ENCODE measurements around the gene UBE2S. TPM values are rescaled to one million over a fixed set of nuclear protein-coding genes. Genes with fewer than 3 reads are reported as not detected.

Gene UBE2S
- total and polyA plus RNA-seq, 10 of the 15 experiments (the other 5 are each of a cell fraction or from before 2014, with no cell fraction given) = 2.3 to 640 (median 127) TPM

DNA sequence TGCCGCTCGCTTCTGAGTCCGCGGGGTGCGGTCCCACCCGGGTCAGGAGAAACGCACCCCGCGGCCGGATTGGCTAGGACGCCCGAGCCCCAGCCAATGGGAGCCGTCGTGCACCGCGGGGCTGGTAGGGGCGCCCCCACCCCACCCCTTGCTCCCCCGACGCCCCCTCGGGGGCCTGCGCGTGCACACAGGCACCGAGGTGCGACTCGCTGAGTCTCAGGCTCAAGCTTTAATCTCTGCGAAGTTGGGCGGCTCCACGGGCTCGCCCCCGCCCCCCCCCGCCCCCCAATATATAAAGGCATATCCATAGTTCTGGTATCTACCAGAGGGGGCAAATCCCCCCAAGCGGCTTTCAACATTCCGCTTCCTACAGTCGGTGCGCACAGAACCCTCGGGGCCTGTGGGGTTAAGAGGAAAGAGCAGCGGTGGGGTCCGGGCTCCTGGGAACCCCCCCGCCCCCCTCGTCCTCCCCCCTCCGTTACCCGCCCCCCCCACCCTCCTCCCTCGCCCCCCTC is 52.8 kb downstream of the UBE2S start, which contains the start of gene COX6B2:
COX6B2 (minus strand) TSS at position 22 of the 515 bp plus-strand sequence. CDS start 198 bp downstream, outside the sequence.
- Histone ChIP-seq H3K36me3 (ENCODE audit: control insufficient read depth in 2 of 2, insufficient read depth in 2 of 2, low read length in 1 of 2) (no peaks in the 10 kb centered on the region), H3K4me3 (no peak within 1 kb of the TSS), H3K9ac (ENCODE audit: control insufficient read depth, insufficient read depth, low read length) (no peak within 1 kb of the TSS), H3K9me3 (replicated peaks; ENCODE audit: control insufficient read depth, insufficient read depth, low read length) (no peaks in the 10 kb centered on the region), H3K27ac (ENCODE audit: control insufficient read depth, insufficient read depth) (no peak within 1 kb of the TSS), H3K79me2 (ENCODE audit: control insufficient read depth, insufficient read depth, low read length) (no peaks in the 10 kb centered on the region), H2AFZ (ENCODE audit: control insufficient read depth, low read depth, low read length) (peak within 1 kb of the TSS; percentile 29; the same call in 1 of the 2 replicates), H3K4me2 (ENCODE audit: control insufficient read depth, insufficient read depth) (peak within 1 kb of the TSS; percentile 68; the same call in 1 of the 2 replicates), H3K27me3 (replicated peaks in 1 of 2; ENCODE audit: control insufficient read depth in 2 of 2, insufficient read depth in 2 of 2, low read length in 1 of 2) (peaks cover 4 to 13% of the 10 kb centered on the region in 2 experiments; a peak in 3 of 4 replicates), H4K20me1 (ENCODE audit: control insufficient read depth, insufficient read depth) (no peaks in the 10 kb centered on the region; the same call in 1 of the 2 replicates), H3K4me1 (ENCODE audit: control insufficient read depth, insufficient read depth, low read length) (no peaks in the 10 kb centered on the region; the same call in 1 of the 2 replicates)
- ATAC-seq = no peak
- intact Hi-C loops (cut with micrococcal nuclease; ENCODE audit: unreplicated experiment) (no loop called here), in situ Hi-C loops (cut with MboI) (no loop called here)
- BruUV-seq (replicated peaks) = no TSS peak
- no peak for DNase-seq (ENCODE audit: low read depth, low spot score)
- POLR2A ChIA-PET = no interaction called here
- no peak for FAIRE-seq
- WGBS (ENCODE audit: insufficient coverage, insufficient replicate concordance, low lambda C conversion rate, missing lambda C conversion rate) = 14% methylated on average over 22 of the region's 43 CpGs
- RAD21 ChIA-PET (ENCODE audit: unreplicated experiment) = no interaction called here
- CTCF ChIA-PET = no interaction called here
- TF ChIP-seq JUND (IDR thresholded peaks at IDR 0.05; ENCODE audit: low read depth, low read length) = no peak
- TF ChIP-seq, protein P1, sequence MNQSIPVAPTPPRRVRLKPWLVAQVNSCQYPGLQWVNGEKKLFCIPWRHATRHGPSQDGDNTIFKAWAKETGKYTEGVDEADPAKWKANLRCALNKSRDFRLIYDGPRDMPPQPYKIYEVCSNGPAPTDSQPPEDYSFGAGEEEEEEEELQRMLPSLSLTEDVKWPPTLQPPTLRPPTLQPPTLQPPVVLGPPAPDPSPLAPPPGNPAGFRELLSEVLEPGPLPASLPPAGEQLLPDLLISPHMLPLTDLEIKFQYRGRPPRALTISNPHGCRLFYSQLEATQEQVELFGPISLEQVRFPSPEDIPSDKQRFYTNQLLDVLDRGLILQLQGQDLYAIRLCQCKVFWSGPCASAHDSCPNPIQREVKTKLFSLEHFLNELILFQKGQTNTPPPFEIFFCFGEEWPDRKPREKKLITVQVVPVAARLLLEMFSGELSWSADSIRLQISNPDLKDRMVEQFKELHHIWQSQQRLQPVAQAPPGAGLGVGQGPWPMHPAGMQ (IDR thresholded peaks at IDR 0.05; ENCODE audit: borderline replicate concordance) = no peak
- TF ChIP-seq, protein P2, sequence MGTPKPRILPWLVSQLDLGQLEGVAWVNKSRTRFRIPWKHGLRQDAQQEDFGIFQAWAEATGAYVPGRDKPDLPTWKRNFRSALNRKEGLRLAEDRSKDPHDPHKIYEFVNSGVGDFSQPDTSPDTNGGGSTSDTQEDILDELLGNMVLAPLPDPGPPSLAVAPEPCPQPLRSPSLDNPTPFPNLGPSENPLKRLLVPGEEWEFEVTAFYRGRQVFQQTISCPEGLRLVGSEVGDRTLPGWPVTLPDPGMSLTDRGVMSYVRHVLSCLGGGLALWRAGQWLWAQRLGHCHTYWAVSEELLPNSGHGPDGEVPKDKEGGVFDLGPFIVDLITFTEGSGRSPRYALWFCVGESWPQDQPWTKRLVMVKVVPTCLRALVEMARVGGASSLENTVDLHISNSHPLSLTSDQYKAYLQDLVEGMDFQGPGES (IDR thresholded peaks at IDR 0.05) = no peak
- no peak for TF ChIP-seq RCOR1 (conservative IDR thresholded peaks at IDR 0.05; ENCODE audit: low read depth, low read length)
- TF ChIP-seq SIN3A (IDR thresholded peaks at IDR 0.05; ENCODE audit: low read depth, low read length) = no peak
- TF ChIP-seq, protein P3, sequence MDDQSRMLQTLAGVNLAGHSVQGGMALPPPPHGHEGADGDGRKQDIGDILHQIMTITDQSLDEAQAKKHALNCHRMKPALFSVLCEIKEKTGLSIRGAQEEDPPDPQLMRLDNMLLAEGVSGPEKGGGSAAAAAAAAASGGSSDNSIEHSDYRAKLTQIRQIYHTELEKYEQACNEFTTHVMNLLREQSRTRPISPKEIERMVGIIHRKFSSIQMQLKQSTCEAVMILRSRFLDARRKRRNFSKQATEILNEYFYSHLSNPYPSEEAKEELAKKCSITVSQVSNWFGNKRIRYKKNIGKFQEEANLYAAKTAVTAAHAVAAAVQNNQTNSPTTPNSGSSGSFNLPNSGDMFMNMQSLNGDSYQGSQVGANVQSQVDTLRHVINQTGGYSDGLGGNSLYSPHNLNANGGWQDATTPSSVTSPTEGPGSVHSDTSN (IDR thresholded peaks at IDR 0.05; ENCODE audit: insufficient replicate concordance, low read depth, low read length) = no peak
- no peak for TF ChIP-seq BMI1 (IDR thresholded peaks at IDR 0.05; ENCODE audit: borderline replicate concordance)
- no peak for TF ChIP-seq STAT3 (IDR thresholded peaks at IDR 0.05; ENCODE audit: low read depth, low read length)
- SMC1A ChIA-PET (ENCODE audit: uncharacterized antibody, unreplicated experiment) = no interaction called here
